Measurements from ENCODE around the gene CFAP299. TPM values are rescaled to one million over a fixed set of nuclear protein-coding genes. Genes with fewer than 3 reads are reported as not detected.
"Not testable (repeated sequence)": the region's sequence is repeated elsewhere in the genome, so short reads cannot be mapped to it uniquely, and the experiment has no call there.

The CFAP299 gene
- total RNA-seq, 4 donors from 2014 or later: 0.84 to 2.5 (median 2.2) TPM; not detected in 1

DNA sequence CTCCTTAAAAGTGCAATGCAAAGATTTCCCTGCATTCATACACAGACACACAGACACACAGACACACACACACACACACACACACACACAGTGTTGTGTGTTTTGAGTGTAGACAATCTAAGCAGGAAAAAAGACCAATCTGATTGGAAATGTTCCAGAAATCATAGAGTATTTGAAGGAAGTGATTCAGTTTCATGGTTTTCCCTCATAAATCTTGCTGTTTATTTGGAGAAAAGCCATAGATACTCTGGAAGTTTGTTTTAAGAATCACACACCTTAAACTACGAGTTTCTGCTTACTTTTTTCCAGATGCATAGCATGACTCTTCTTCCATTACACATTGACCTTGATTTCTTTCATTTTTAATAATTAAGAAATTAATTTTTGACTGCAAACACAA, 396.5 kb downstream of the CFAP299 start:
- 23% methylated on average over 1 of the region's 1 CpG for WGBS
- H3K9me3 ChIP-seq: peaks cover 0 to 4% (median 0%) of the 10 kb centered on the region in 4 donors
- H3K4me1 ChIP-seq: no peaks in the 10 kb centered on the region
- H3K27ac ChIP-seq (replicated peaks in 1 of 4): no peak overlapping the region
- TF ChIP-seq CTCF (IDR thresholded peaks at IDR 0.05): no peak
- no peak for TF ChIP-seq EP300 (IDR thresholded peaks at IDR 0.05)
- H3K4me3 ChIP-seq: no peak overlapping the region
- DNase-seq (ENCODE audit: extremely low spot score): no peak
- intact Hi-C loops (cut with DNase I): no loop called here
- H3K36me3 ChIP-seq: no peaks in the 10 kb centered on the region
- no peaks in the 10 kb centered on the region for H3K27me3 ChIP-seq

DNA sequence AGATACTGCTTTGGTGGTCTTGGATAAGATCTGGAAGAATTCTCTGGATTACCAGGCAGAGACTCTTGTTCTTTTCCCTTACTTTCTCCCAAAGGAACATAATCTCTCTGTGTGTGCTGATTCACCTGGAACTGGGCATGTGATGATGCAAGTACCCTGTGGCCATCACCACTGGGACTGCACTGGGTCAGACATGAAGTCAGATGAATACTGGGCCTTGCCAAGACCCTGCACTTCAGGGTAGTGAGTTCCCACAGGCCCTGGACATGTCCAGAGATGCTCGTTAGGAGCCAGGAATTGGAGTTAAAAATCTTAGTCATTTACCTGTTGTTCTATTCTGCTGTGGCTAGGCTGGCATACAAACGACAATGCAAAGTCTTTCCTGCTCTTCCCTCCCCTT, 404.8 kb downstream of the CFAP299 start:
- Histone ChIP-seq H3K36me3 (no peaks in the 10 kb centered on the region), H3K27me3 (no peaks in the 10 kb centered on the region), H3K9me3 (no peaks in the 10 kb centered on the region), H3K4me3 (no peak overlapping the region), H3K4me1 (no peaks in the 10 kb centered on the region), H3K27ac (replicated peaks in 1 of 4) (no peak overlapping the region)
- TF ChIP-seq POLR2AphosphoS5 (IDR thresholded peaks at IDR 0.05) (no peak), POLR2A (IDR thresholded peaks at IDR 0.05; ENCODE audit: low read depth) (no peak), EP300 (IDR thresholded peaks at IDR 0.05) (no peak), CTCF (IDR thresholded peaks at IDR 0.05) (no peak)
- DNase-seq (ENCODE audit: extremely low spot score): no peak
- no CpG with 5 or more reads among the region's 2 CpGs for WGBS
- intact Hi-C loops (cut with DNase I): no loop called here

GRCh38 chr4:80749558-80749957, 414.0 kb downstream of the CFAP299 start:
- H3K4me1 ChIP-seq; H3K27me3 ChIP-seq; intact Hi-C loops (cut with DNase I); H3K4me3 ChIP-seq; H3K36me3 ChIP-seq; H3K9me3 ChIP-seq; H3K27ac ChIP-seq (replicated peaks in 1 of 4); DNase-seq (ENCODE audit: extremely low spot score): not testable (repeated sequence)
- WGBS: 83% methylated on average over 6 of the region's 6 CpGs

DNA sequence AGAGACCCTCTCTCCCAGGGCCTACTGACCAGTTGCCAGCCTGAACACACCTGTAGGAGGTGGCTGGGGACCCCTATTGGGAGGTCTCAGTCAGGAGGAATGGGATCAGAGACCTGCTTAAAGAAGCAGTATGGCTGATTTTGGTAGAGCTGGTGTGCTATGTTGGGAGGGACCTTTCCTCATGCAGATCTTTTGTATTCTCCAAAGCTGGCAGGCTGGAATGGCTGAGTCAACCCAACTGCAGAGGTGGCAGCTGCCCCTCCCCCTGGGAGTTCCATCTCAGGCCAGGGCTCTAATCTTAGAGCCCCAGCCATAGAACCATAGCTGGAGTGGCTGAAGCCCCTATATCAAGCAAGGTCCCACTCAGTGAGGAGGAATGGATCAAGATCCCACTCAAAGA, 415.7 kb downstream of the CFAP299 start:
- intact Hi-C loops (cut with DNase I): no loop called here
- no peaks in the 10 kb centered on the region for H3K4me1 ChIP-seq

DNA sequence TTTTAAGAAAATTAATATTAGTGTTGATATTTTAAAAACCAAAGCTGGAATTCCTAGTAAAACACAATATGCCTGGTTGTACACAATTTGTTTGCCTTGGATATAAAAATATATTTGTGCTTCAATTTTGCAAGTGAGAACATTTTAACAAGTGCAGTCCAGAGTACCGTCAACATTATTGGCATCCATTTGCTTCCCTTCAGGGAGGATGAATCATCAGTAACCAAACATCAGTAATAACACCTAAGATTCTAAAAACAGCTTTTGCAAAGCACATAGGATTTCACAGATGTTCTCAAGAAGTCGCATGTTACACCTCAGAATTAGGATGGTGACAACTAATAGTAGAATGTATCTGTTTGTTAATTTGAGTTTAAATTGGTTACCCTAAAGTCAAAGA, 432.4 kb downstream of the CFAP299 start:
- DNase-seq (ENCODE audit: extremely low spot score): no peak
- 54% methylated on average over 2 of the region's 2 CpGs for WGBS
- Histone ChIP-seq H3K27ac (replicated peaks in 1 of 4) (no peak overlapping the region), H3K4me1 (peaks cover 0 to 6% (median 3%) of the 10 kb centered on the region in 4 donors), H3K36me3 (no peaks in the 10 kb centered on the region), H3K27me3 (no peaks in the 10 kb centered on the region), H3K9me3 (no peaks in the 10 kb centered on the region), H3K4me3 (no peak overlapping the region)
- TF ChIP-seq EP300 (IDR thresholded peaks at IDR 0.05): no peak
- TF ChIP-seq CTCF (IDR thresholded peaks at IDR 0.05): no peak
- TF ChIP-seq POLR2AphosphoS5 (IDR thresholded peaks at IDR 0.05): no peak
- TF ChIP-seq POLR2A (IDR thresholded peaks at IDR 0.05; ENCODE audit: low read depth): no peak
- intact Hi-C loops (cut with DNase I): no loop called here

More for the DNA sequence above, 415.7 kb downstream of the CFAP299 start:
- Histone ChIP-seq H3K9me3 (no peaks in the 10 kb centered on the region), H3K36me3 (no peaks in the 10 kb centered on the region), H3K27ac (replicated peaks in 1 of 4) (no peak overlapping the region), H3K4me3 (no peak overlapping the region), H3K27me3 (no peaks in the 10 kb centered on the region)
- DNase-seq (ENCODE audit: extremely low spot score): no peak
- TF ChIP-seq CTCF (IDR thresholded peaks at IDR 0.05) (no peak), POLR2A (IDR thresholded peaks at IDR 0.05; ENCODE audit: low read depth) (no peak), EP300 (IDR thresholded peaks at IDR 0.05) (no peak), POLR2AphosphoS5 (IDR thresholded peaks at IDR 0.05) (no peak)

Data from esophagus muscularis mucosa (tissue), 4 donors.